ENCODE measurements around the gene NCAPG2.

NCAPG2 gene

DNA sequence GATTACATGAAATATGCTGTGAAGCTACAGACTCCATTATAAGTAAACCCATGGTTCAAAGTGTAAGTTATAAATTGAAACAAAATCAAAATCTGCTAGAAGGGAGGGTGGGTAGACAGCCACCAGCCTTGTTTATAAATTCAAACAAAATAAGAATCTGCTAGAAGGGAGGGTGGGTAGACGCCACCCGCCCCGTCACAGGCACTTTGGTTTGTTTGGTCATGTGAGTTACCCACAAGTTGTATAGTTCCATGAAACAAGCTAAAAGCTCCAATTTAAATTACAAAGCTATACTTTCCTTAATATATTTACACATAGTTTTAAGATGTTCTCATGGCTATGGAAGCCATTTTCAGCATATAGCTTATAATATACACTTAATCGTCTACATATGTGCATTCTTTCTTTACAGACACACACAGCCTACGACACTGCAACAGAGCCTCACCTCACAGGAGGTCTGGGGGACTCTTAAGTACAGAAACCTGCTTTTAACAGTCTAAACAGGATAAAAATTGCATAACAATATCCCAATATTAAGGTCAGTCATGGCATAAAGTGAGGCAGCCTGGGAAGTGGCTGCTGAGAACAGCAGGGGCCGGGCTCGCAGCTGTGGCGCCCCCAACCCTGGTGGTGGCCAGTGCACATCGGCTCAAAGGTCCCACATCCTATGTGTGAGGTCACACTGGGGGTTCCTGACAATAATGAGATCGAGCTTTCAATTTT, 28.1 kb upstream of the NCAPG2 start:
- DNase-seq = no peak

DNA sequence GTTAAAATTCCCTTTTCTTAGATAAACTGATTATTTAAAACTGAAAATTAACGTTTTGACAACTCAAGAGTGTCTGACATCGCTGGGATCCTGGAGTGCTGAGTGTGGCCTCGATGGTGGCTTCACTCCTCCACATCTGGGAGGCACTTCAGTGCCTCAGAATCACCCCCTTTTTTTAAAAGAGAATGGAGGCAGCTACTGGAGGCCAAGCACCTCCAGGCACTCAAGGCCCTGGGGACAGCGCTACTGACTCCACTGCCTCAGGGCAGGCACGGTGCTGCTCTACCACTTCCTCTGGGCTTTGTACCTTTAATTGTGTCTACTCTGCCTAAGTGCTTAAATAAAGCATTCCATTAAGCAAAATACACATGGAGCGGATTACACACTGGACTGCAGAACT, 27.2 kb upstream of the NCAPG2 start:
- DNase-seq = no peak

DNA sequence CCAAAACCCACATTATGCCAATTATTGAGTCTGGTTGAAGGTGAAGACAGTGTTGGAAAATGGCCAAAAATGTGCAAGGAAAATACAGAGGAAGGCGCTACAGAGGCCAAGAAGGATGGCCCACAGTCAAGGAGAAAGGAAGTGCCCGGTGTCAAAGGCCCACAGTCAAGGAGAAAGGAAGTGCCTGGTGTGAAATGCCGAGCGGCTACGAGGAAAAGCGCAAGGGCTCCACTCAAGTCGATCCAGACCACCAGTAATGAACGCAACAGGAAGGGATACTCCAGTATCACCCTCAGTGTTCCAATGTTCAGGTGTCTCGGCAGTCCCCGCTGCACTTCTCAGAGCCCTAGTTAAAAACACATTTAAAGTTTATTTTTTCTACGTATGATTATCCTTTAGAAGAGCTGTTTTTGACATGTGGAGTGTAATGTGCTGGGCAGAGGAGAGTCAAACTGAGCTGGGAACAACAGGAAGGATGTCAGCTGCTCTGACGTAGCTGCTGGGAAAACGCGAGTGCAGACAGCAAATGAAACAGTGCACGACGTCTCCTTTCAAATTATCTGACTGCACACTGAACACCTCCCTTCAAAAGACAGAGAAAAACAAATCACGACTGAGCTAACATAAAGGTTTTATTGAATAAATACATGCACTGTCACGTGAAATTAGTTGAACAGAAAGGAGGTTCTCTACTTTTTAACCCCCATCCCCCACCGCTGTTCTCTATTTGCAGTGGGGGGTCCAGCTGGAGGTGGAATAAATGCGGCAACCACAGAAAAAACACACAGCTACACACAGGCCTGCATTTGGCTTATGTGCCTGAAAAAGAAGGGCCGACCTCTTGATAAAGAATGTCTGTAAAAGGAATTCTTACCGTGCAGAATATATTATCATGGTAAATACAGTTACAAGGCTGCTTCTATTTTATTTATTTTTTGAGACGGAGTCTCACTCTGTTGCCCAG, 26.1 kb upstream of the NCAPG2 start:
- DNase-seq = no peak

DNA sequence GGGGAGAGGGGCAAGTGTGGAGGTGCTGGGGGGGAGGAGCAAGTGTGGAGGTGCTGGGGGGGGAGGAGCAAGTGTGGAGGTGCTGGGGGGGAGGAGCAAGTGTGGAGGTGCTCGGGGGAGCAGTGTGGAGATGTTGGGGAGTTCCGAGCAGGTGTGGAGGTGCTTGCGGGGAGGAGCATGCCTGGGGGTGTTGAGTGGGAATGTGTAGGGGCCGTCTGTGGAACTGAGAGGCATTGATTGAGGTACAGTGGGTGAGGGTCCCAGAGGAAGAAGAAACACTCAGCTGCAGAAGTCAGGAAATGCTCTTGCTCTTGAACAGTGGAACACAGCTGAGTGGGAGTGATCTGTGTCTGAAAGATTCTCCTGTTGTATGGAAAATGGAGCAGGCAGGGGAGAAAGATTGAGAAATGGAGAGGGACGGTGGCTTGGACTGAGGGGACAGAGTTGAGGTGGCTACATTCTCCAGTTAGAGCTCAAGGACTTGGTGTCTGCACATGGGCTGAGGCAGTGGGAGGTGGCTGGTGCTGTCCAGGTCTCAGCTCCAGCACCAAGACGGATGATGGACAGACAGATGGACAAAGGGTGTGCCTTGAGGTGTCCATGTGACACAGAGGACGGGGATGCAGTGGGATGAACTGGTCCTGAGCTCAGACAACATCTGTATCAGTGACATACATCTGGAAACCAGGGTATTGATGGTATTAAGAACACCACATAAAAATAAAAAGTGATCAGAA, 25.2 kb upstream of the NCAPG2 start:
- no peak for DNase-seq

DNA sequence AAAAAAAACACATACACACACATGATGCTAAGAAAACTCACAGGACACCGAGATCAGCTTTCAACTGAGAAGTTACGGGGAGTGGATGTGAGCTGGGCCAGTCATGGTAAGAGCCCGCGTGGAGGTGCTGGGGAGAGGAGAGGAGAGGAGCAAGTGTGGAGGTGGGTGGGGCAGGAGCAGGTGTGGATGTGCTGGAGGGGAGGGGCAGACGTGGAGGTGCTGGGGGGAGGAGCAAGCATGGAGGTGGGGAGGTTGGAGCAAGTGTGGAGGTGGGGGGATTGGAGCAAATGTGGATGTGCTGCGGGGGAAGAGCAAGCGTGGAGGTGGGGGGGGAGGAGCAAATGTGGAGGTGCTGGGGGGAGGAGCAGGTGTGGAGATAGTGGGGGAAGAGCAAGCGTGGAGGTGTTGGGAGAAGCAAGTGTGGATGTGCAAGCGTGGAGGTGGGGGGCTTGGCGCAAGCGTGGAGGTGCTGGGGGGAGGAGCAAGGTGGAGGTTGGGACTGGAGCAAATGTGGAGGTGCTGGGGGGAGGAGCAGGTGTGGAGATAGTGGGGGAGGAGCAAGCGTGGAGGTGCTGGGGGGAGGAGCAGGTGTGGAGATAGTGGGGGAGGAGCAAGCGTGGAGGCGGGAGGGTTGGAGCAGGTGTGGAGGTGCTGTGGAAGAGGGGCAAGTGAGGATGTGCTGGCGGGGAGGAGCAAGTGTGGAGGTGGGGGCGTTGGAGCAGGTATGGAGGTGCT, 24.5 kb upstream of the NCAPG2 start:
- no peak for DNase-seq

DNA sequence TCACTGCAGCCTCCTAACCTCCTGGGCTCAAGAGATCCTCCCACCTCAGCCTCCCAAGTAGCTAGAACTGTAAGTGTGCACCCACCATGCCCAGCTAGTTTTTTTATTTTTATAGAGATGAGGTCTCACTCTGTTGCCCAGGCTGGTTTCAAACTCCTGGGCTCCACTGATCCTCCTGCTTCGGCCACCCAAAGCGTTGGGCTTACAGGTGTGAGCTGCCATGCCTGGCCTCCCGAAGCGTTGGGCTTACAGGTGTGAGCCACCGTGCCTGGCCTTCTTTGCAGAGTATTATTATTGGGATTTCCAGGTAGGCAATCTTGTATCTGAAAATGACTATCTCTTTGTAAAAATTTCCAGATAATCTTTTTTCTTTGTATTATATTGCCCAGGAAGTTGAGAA, 23.1 kb upstream of the NCAPG2 start:
- DNase-seq = no peak

DNA sequence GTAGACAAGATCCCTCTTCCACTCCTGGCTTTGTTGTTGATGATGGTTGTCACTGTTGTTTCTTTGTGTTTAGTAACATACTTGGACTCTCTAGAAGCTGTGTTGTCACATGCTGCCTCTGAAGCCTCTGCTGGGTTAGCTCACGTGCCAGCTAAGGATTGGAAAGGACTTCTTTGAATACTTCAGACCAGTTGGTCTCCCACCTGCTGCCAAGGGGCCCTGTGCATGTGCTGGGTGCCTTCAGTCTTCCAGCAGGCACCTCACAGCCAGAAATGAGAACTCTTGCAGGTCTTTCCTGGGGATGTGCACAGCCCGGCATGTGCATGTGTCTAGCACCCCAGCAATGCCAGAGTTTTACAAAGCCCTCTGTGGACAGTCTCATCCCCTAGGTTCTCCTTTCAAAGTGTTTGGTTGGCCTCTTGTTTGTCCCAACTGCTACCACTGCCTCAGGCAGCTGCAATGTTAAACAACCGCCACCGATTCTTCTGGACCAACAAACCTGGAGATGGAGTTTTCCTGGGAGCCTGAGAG, 21.7 kb upstream of the NCAPG2 start:
- no peak for DNase-seq

DNA sequence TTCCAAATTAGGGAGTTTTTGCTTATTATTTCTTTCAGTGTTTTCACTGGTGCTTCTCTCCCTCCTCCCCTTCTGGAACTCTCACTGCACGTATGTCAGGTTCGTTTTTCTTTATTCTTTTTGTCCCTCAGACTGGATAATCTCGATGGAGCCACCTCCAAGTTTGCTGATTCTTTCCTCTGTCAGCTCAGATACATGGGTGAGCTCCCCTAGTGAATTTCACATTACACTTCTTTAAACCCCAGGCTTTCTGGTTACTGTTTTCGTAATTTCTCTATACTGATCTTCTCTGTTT, 20.8 kb upstream of the NCAPG2 start:
- no peak for DNase-seq

DNA sequence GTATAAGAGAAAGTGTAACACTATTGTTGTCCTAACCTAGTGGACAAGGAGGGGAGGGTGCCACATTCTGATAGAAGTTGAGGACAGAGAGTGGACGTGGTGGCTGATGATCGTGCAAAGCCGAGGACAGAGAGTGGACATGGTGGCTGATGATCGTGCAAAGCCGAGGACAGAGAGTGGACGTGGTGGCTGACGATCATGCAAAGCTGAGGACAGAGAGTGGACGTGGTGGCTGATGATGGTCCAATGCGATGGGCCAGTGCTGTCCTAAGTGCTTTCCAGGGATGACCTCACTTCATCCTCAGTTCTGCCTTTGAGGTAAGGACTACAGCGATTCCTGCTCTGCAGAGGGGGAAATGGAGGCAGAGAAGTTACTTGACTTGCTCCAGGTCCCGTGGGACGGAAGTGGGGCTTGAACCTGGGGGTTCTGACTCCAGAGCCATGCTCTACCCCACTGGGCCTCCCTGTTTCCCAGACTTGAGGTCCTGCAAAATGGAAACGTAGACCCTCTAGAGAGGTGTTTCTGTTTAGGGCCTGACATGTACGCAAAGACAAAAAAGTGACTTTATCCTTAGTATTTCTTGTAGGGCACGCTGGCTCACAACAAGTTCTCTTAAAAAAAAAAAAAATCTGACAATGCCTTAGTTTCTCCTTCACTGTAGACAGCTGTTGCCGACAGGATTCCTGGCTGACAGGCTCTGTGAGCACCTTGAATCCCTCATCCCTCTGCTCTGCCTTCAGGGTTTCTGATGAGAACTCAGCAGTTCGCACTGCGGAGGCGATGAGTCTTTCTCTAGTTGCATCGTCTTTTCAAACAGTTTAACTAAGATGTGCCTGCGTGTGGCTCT, 20.3 kb upstream of the NCAPG2 start:
- no peak for DNase-seq

DNA sequence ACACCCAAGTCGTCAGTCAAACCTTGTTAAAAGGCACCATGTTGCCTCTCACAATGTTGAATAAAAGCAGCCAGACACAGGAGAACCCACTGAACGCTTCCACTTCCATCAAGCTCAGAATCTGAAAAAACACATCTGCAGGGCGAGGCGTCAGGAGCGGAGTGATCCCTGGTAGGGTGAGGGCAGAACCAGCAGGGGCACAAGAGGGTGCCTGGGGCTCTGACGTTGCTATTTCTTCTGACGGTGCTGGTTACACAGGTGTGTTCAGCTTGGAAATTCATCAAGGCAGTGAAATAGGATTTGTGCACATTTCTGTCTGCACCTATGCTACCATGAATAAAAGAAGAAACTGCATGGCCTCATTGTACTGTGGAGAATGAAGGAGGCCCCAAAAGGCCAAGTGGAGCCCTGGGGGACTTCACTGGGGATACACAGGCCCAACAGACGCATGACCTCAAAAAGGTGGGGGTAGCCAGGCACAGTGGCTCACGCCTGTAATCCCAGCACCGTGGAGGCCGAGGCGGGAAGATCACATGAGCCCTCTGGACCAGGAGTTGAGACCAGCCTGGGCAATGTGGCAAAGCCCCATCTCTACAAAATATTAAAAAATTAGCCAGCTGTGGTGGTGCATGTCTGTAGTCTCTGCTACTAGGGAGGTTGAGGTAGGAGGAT, 19.2 kb upstream of the NCAPG2 start:
- DNase-seq = no peak

DNA sequence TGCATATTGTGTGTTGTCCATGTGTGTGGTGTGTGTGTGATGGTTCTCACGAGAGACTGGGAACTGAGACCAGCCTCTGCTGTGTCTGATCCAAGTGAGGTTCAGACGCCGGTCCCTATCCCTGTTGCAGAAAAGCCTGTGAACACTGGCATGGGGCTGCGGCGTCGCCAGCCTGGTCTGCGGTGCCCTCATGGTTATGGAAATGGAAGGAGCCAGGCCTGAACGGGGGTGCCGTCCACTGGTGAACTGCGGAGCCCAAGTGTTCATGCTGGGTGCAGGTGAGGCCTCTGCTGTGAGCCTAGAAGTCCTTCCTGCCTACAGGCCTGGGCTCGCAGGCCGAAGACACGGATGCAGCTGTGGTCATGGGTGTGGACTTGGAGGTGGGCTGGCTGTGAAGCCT, 18.7 kb upstream of the NCAPG2 start:
- DNase-seq = no peak

DNA sequence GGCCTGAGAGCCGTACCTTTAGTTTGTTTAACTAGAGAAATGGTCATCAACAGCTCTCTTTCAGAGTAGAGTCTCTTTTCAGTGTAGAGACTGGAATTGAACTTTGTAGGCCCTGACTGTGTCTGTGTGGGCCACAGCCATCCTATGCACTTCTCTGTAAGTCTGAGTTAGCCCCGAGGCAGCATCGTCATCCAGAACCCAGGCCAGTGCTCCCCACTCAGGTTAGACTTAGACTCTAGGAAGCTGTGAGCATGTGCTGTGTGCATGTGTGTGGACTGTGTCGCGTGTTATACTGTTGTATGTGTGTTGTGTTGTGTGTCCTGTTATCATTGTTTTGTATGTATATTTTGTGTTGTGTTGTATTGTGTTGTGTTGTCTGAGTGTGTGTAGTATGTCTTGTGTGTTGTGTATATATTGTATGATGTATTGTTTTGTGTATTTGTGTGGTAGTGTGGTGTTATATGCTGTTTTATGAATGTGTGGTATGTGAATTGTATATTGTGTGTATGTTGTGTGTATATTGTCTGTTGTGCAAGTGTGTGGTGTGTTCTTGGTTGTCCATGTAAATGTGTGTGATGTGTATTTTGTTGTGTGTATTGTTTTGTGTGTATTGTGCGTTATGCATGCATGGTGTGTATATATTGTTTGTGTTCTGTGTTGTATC, 18.1 kb upstream of the NCAPG2 start:
- no peak for DNase-seq

DNA sequence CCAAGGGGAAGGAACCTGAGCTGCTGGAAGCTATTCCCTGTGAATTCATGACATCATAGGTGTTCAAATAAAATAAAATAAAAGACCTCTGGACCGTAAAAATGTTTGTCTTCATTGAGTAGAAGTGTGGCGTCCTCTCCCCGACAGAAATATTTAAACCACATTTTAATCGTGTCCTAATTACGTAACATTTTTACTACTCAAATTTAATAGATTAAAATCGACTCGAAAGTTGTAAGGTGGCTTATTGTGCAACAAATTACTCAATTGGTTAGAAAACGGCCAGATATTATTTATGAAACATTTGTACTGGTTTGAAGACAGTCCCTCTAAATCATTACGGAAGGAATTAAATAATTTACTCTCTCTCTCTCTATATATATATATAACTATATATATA, 15.5 kb upstream of the NCAPG2 start:
- DNase-seq = no peak

DNA sequence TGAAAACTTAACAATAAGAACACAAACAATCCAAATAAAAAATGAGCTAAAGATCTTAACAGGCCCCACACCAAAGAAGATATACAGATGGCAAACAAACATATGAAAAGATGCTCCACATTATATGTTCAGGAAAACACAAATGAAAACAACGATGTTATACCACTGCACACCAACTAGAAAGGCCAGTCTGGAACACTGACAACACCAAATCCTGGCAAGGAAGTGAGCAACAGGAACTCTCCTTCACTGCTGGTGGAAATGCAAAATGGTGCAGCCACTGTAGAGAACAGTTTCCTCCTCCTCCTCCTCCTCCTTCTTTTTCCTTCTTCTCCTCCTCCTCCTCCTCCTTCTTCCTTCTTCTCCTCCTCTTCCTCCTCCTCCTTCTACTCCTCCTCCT, 12.2 kb upstream of the NCAPG2 start:
- DNase-seq = no peak

DNA sequence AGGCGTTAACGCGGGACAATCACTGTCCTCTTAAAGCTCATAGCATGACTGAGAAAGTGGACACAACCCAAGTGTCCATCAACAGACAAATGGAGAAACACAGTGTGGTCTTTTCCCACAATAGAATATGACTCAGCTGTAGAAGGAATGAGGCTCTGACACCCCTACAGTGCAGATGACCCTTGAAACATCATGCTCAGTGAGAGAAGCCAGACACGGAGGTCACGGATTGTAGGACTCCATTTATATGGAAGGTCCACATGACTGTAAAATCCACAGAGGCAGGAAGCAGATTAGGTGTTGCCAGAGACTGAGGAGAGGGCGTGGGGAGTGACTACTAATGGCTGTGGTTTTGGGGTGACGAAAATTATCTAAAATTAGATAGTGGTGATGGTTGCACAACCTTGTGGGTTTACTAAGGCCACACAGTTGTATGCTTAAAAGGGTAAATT, 6.1 kb upstream of the NCAPG2 start:
- no peak for DNase-seq

DNA sequence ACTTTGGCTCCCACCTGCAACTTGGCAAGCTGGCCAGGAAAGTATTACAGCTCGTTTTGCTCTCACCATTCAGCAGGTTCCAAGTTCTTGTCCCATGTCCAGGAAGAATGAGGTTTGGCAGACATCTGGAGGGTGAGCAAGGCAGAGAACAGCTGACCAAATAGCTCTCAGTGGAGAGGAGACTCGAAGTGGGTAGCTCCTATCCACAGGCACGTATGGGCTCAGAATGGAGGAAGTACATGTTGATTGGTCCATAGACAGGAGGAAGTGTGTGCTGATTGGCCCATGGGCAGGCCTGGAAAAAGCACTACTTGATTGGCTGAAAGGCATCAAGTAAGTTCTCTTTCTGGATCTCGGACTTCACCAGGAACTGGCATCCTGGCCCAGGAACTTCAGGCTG, 3.0 kb upstream of the NCAPG2 start:
- DNase-seq = peak in 1 of 2 experiments; percentile 33

DNA sequence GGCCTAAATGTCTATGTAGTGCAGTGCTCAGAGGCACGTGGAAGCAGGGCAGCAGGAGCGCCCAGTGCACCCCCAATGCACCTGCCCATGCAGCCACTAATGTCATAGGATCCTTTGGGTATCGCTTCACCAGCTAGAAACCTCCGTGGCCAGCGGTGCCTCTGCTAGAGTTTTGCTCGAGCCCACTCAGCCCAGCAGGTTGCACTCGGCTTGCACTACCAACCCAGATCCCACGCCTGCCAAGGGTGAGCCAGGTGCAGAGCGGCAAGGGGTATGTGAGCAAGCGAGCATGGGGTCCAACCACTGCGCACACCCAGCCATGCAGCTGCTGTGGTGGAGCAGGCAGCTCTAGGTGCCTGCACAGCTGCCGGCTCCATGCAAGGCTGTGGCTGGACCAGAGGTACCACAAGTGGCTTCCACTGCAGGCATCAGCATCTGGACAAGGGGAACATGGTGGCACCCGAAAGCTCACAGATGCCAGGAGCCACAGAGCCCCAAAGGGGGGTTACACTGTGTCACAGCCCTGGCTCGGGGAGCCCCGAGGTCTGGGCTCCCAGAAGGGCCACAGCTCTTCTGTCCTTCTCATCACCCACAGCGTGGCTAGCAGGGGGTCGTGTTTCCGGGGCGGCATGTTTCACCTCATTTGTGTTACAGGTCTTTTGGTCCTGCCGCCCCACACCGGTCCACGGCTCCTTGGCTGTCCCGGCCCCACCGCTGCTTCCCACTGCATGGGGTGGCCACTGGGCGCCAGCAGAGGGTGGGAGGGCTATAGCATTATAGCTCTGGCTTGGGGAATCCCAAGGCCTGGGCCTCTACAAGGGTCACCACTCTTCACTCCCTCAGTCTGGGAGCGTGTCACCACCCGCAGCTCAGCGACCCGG, 2.3 kb upstream of the NCAPG2 start:
- no peak for DNase-seq

DNA sequence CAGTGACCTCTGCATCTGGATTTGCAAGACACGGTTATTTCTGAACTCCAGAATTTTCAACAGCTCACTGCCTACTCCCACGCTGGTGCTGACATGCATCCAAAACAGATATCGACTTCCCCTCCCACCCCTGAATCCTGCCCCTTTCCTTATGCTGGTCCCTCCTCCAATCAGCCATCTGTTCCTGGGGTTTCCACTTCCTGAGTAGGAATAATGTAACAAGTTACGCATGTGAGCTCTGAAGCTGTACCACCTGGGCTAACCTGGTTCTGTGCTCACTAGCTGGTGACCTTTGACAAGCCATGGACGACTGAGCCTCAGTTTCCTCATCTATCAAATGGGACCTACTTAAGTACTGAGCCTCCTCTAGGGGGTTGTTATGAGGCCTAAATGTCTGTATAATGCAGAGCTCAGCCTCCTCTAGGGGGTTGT, 1.7 kb upstream of the NCAPG2 start:
- DNase-seq = no peak

DNA sequence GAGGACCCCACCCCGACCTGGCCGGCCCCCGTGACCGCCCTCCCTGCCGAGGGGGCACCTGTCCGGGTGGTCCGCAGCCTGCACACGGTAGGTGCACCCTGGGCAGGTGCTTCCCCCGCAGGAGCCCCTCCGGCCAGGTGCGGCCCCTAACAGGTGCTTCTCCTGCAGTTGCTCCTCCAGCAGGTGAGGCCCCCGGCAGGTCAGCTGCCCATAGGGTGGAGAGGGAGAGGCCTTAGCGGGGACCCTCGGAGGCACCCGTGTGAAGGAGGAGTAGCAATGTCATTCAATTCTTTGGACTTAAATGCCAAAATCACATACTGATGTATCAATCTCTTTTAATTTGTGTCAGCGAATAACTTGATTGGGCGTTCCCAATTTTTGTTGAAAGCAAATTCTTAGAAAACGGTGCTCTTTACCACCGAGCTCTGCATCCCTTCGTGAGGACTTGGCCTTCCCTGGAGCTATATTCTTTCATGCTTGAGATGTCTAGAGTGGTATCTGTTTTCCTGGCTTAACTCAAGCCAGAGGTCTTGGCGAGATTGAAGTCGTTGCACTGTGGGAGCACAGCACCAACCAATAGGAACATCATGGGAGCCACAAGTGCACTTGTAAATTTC, 738 bp upstream of the NCAPG2 start:
- DNase-seq = no peak

Data from SHP77 (cell line).